Measurements from ENCODE around the gene HRH3.

Gene HRH3

DNA sequence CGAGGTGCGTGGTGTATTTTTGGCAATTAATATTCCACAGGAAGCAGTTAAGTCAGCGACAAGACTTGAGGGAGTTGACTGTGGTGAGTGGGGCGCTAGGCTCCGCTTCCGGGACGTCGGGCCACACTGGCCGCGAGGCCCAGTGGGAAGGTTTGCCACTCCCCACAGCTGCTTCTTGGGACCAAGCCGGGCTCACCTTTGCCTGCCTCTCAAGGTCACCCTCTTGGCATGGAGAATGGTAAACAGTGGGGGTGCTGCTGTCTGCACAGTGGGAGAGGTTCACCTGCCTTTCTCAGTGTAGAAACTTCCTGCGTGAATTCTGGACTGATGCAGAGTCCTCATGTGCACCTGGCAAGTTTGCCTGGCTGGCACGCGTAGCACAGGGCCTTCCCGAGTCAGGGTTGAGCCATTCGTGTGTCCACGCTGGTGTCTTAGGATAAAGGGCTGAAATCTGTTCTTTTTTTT is 24.6 kb upstream of the HRH3 start:
- Histone ChIP-seq H3K23ac (ENCODE audit: low read length in 2 of 2) (no peak overlapping the region), H3K9ac (ENCODE audit: low read length) (no peak overlapping the region), H4K91ac (ENCODE audit: low read length) (no peak overlapping the region), H2AFZ (ENCODE audit: low read depth, low read length) (no peak overlapping the region), H2AK5ac (ENCODE audit: low read length, severe bottlenecking) (no peak overlapping the region), H3K4me1 (ENCODE audit: control insufficient read depth, insufficient read depth, low read depth, low read length) (peaks cover 19% of the 10 kb centered on the region), H3K27me3 (ENCODE audit: control insufficient read depth in 1 of 2, insufficient read depth in 1 of 2, low read length in 2 of 2) (no peaks in the 10 kb centered on the region), H3K36me3 (ENCODE audit: control insufficient read depth in 1 of 2, insufficient read depth in 2 of 2, low read depth in 1 of 2, low read length in 2 of 2) (peaks cover 16 to 61% of the 10 kb centered on the region in 2 experiments), H3K4ac (ENCODE audit: low read depth in 1 of 2, low read length in 2 of 2) (no peak overlapping the region), H3K4me2 (ENCODE audit: low read length, poor library complexity, severe bottlenecking) (no peak overlapping the region), H3K27ac (ENCODE audit: low read length, poor library complexity, severe bottlenecking) (no peak overlapping the region), H2BK15ac (ENCODE audit: low read depth, poor library complexity, severe bottlenecking) (no peak overlapping the region), H3K18ac (ENCODE audit: low read depth in 1 of 2, low read length in 2 of 2) (no peak overlapping the region), H2BK5ac (ENCODE audit: low read depth, low read length, poor library complexity, severe bottlenecking) (no peak overlapping the region), H3K4me3 (ENCODE audit: insufficient read depth in 1 of 2, low read depth in 1 of 2, low read length in 2 of 2) (no peak overlapping the region), H3K79me1 (replicated peaks; ENCODE audit: low read length, poor library complexity, severe bottlenecking) (peaks cover 37% of the 10 kb centered on the region), H3K9me3 (ENCODE audit: control insufficient read depth, low read length) (no peaks in the 10 kb centered on the region), H2BK120ac (ENCODE audit: low read depth, low read length) (no peak overlapping the region), H3K14ac (ENCODE audit: low read length in 2 of 2) (no peak overlapping the region), H2BK12ac (ENCODE audit: low read length in 2 of 2) (no peak overlapping the region), H4K8ac (ENCODE audit: low read length) (no peak overlapping the region)
- no peak for DNase-seq
- 93% methylated on average over 17 of the region's 17 CpGs for WGBS

DNA sequence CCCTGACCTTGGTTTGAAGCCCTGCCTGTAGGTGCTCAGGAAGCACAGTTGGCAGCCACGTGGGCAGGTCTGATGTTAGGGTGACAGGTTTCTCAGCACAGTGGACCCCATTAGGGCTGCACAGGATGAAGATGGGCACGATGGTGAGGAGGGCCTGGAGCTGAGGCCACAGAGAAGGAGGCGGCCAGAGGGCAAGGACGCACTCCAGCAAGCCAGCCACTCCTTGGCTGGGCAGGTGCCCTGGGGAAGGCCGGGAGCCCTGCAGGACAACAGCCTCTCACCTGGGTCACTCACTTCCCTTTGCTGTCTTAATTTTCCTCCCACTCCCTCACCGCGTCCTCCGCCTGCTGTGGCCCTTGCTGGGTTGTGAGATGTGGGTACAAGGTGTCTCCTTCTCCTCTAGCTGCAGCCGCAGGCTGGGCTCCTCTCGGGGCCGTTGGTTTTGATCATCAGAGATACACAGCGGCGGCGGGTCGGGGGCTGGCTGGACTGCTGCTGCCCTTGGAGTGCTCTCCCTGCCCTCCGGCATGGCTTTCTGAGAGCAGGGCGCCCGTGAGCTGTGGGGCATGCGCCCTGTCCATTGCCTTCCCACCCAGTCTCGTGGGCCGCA is 23.9 kb upstream of the HRH3 start:
- Histone ChIP-seq H2BK5ac (ENCODE audit: low read depth, low read length, poor library complexity, severe bottlenecking) (no peak overlapping the region), H3K4ac (ENCODE audit: low read depth in 1 of 2, low read length in 2 of 2) (no peak overlapping the region), H2BK12ac (ENCODE audit: low read length in 2 of 2) (no peak overlapping the region), H2AFZ (ENCODE audit: low read depth, low read length) (no peak overlapping the region), H3K9me3 (ENCODE audit: control insufficient read depth, low read length) (no peaks in the 10 kb centered on the region), H3K27me3 (ENCODE audit: control insufficient read depth in 1 of 2, insufficient read depth in 1 of 2, low read length in 2 of 2) (no peaks in the 10 kb centered on the region), H3K27ac (ENCODE audit: low read length, poor library complexity, severe bottlenecking) (no peak overlapping the region), H3K14ac (ENCODE audit: low read length in 2 of 2) (no peak overlapping the region), H2BK120ac (ENCODE audit: low read depth, low read length) (no peak overlapping the region), H3K9ac (ENCODE audit: low read length) (no peak overlapping the region), H4K8ac (ENCODE audit: low read length) (no peak overlapping the region), H3K4me1 (ENCODE audit: control insufficient read depth, insufficient read depth, low read depth, low read length) (peaks cover 23% of the 10 kb centered on the region), H4K91ac (ENCODE audit: low read length) (no peak overlapping the region), H2BK15ac (ENCODE audit: low read depth, poor library complexity, severe bottlenecking) (no peak overlapping the region), H3K79me1 (replicated peaks; ENCODE audit: low read length, poor library complexity, severe bottlenecking) (peaks cover 36% of the 10 kb centered on the region), H3K36me3 (ENCODE audit: control insufficient read depth in 1 of 2, insufficient read depth in 2 of 2, low read depth in 1 of 2, low read length in 2 of 2) (peaks cover 16 to 61% of the 10 kb centered on the region in 2 experiments), H2AK5ac (ENCODE audit: low read length, severe bottlenecking) (no peak overlapping the region), H3K23ac (ENCODE audit: low read length in 2 of 2) (no peak overlapping the region), H3K4me3 (ENCODE audit: insufficient read depth in 1 of 2, low read depth in 1 of 2, low read length in 2 of 2) (no peak overlapping the region), H3K18ac (ENCODE audit: low read depth in 1 of 2, low read length in 2 of 2) (no peak overlapping the region), H3K4me2 (ENCODE audit: low read length, poor library complexity, severe bottlenecking) (no peak overlapping the region)
- 95% methylated on average over 20 of the region's 21 CpGs for WGBS
- no peak for DNase-seq

DNA sequence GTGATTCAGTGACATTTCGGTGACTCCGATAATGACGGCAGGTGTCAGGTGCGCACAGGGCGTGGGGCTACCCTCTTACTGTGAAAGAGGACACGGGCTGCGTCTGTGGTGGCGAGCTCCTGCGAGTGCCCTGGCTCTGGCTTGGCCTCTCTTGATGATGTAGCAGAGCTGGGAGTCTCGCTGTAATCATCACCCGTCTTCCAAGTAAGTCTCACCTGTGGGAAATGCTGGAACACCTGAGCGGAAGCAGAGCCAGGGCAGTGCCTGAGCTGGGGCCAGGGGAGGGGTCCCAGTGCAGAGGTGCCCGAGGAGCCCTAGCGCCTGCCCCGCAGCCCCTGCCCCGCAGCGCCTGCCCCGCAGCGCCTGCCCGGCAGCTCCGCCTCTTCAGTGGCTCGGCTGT is 23.0 kb upstream of the HRH3 start:
- Histone ChIP-seq H3K9ac (ENCODE audit: low read length) (no peak overlapping the region), H3K18ac (ENCODE audit: low read depth in 1 of 2, low read length in 2 of 2) (no peak overlapping the region)
- no peak for DNase-seq

DNA sequence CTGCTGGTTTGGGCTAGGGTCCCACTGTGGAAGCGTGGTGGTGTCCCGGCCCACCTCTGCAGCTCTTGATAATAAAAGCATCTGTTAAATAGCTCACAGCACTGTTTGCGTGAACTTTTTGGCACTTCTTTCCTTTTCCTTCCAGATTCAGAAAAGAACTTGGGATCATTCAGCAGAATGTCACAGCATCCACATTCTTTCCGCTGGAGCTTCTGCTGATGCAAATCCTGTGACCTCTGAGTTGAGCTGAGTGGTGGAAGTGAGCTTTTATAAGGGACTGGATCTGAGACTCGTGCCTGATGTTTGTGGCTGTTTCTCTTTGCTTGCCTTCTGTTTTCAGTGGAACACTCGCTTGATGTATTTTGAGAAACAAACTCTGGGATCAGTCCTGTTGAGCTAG is 22.1 kb upstream of the HRH3 start:
- WGBS: 93% methylated on average over 6 of the region's 6 CpGs
- Histone ChIP-seq H3K9ac (ENCODE audit: low read length) (no peak overlapping the region), H3K27me3 (ENCODE audit: control insufficient read depth in 1 of 2, insufficient read depth in 1 of 2, low read length in 2 of 2) (no peaks in the 10 kb centered on the region), H4K8ac (ENCODE audit: low read length) (no peak overlapping the region), H2BK120ac (ENCODE audit: low read depth, low read length) (no peak overlapping the region), H3K27ac (ENCODE audit: low read length, poor library complexity, severe bottlenecking) (no peak overlapping the region), H3K18ac (ENCODE audit: low read depth in 1 of 2, low read length in 2 of 2) (no peak overlapping the region), H3K4me3 (ENCODE audit: insufficient read depth in 1 of 2, low read depth in 1 of 2, low read length in 2 of 2) (no peak overlapping the region), H2AFZ (ENCODE audit: low read depth, low read length) (no peak overlapping the region), H3K9me3 (ENCODE audit: control insufficient read depth, low read length) (no peaks in the 10 kb centered on the region), H3K14ac (ENCODE audit: low read length in 2 of 2) (no peak overlapping the region), H4K91ac (ENCODE audit: low read length) (no peak overlapping the region), H2BK15ac (ENCODE audit: low read depth, poor library complexity, severe bottlenecking) (no peak overlapping the region), H3K4me1 (ENCODE audit: control insufficient read depth, insufficient read depth, low read depth, low read length) (peaks cover 23% of the 10 kb centered on the region), H3K23ac (ENCODE audit: low read length in 2 of 2) (no peak overlapping the region), H3K36me3 (ENCODE audit: control insufficient read depth in 1 of 2, insufficient read depth in 2 of 2, low read depth in 1 of 2, low read length in 2 of 2) (peaks cover 16 to 59% of the 10 kb centered on the region in 2 experiments), H3K4me2 (ENCODE audit: low read length, poor library complexity, severe bottlenecking) (no peak overlapping the region), H3K79me1 (replicated peaks; ENCODE audit: low read length, poor library complexity, severe bottlenecking) (peaks cover 29% of the 10 kb centered on the region), H2AK5ac (ENCODE audit: low read length, severe bottlenecking) (no peak overlapping the region), H2BK5ac (ENCODE audit: low read depth, low read length, poor library complexity, severe bottlenecking) (no peak overlapping the region), H3K4ac (ENCODE audit: low read depth in 1 of 2, low read length in 2 of 2) (no peak overlapping the region), H2BK12ac (ENCODE audit: low read length in 2 of 2) (peak overlapping the region in 1 of 2 experiments; percentile 6)
- DNase-seq: peak; percentile 15

More for the DNA sequence above, 23.0 kb upstream of the HRH3 start:
- Histone ChIP-seq H3K23ac (ENCODE audit: low read length in 2 of 2) (no peak overlapping the region), H3K36me3 (ENCODE audit: control insufficient read depth in 1 of 2, insufficient read depth in 2 of 2, low read depth in 1 of 2, low read length in 2 of 2) (peaks cover 16 to 61% of the 10 kb centered on the region in 2 experiments), H2BK120ac (ENCODE audit: low read depth, low read length) (no peak overlapping the region), H3K14ac (ENCODE audit: low read length in 2 of 2) (no peak overlapping the region), H3K79me1 (replicated peaks; ENCODE audit: low read length, poor library complexity, severe bottlenecking) (peaks cover 32% of the 10 kb centered on the region), H3K27me3 (ENCODE audit: control insufficient read depth in 1 of 2, insufficient read depth in 1 of 2, low read length in 2 of 2) (no peaks in the 10 kb centered on the region), H3K27ac (ENCODE audit: low read length, poor library complexity, severe bottlenecking) (no peak overlapping the region), H3K4ac (ENCODE audit: low read depth in 1 of 2, low read length in 2 of 2) (no peak overlapping the region), H2BK15ac (ENCODE audit: low read depth, poor library complexity, severe bottlenecking) (no peak overlapping the region), H3K4me1 (ENCODE audit: control insufficient read depth, insufficient read depth, low read depth, low read length) (peaks cover 22% of the 10 kb centered on the region), H2BK5ac (ENCODE audit: low read depth, low read length, poor library complexity, severe bottlenecking) (no peak overlapping the region), H2AK5ac (ENCODE audit: low read length, severe bottlenecking) (no peak overlapping the region), H2BK12ac (ENCODE audit: low read length in 2 of 2) (no peak overlapping the region), H3K4me3 (ENCODE audit: insufficient read depth in 1 of 2, low read depth in 1 of 2, low read length in 2 of 2) (no peak overlapping the region), H3K9me3 (ENCODE audit: control insufficient read depth, low read length) (no peaks in the 10 kb centered on the region), H4K91ac (ENCODE audit: low read length) (no peak overlapping the region), H4K8ac (ENCODE audit: low read length) (no peak overlapping the region), H2AFZ (ENCODE audit: low read depth, low read length) (no peak overlapping the region), H3K4me2 (ENCODE audit: low read length, poor library complexity, severe bottlenecking) (no peak overlapping the region)
- 92% methylated on average over 22 of the region's 22 CpGs for WGBS

Measured in mesenchymal stem cell (in vitro differentiated cells and primary cell).